Left ventricle myocardium superior (tissue), 1 donor: Measurements from ENCODE around the gene ITIH5. TPM values are rescaled to one million over a fixed set of nuclear protein-coding genes. Genes with fewer than 3 reads are reported as not detected.
"Not testable (repeated sequence)": the region's sequence is repeated elsewhere in the genome, so short reads cannot be mapped to it uniquely, and the experiment has no call there.

Experiments
- ATAC-seq: fragments of 200-7000 bp; cut with Tn5 transposase; one replicate; pipeline ENCODE4 v1.9.1; 2020; ENCODE audit warnings: mild to moderate bottlenecking, moderate library complexity
- DNase-seq: peaks from one replicate; pipeline ENCODE4 v3.0.0-alpha.2; 2020
- intact Hi-C: fragments of 100-400 bp; cut with micrococcal nuclease; formaldehyde crosslinking; loops from one replicate; pipeline ENCODE4 v1.11.0; 2022
- total RNA-seq: library from RNA; stranded (reverse); fragmentation: NEBNext Ultra II Directional; extraction: Animal tissue kit (Norgen Biotek cat#: 25700); gene quantifications from one replicate; pipeline ENCODE4 v1.2.1, GENCODE V29; 2021
- donor health status: DM: no; HTN: yes; CAD: no; lungs with severe emphysema.

ITIH5 gene
- total RNA-seq, 1 donor from 2014 or later = 8.5 TPM

- ATAC-seq, intact Hi-C loops, DNase-seq: not testable (repeated sequence)
These were observed 24.3 kb upstream of the ITIH5 start for GRCh38 chr10:7690885-7691597.

GRCh38 chr10:7689591-7689990, 22.8 kb upstream of the ITIH5 start:
- intact Hi-C loops = no loop called here
- DNase-seq (no peak), ATAC-seq (no peak)

DNA sequence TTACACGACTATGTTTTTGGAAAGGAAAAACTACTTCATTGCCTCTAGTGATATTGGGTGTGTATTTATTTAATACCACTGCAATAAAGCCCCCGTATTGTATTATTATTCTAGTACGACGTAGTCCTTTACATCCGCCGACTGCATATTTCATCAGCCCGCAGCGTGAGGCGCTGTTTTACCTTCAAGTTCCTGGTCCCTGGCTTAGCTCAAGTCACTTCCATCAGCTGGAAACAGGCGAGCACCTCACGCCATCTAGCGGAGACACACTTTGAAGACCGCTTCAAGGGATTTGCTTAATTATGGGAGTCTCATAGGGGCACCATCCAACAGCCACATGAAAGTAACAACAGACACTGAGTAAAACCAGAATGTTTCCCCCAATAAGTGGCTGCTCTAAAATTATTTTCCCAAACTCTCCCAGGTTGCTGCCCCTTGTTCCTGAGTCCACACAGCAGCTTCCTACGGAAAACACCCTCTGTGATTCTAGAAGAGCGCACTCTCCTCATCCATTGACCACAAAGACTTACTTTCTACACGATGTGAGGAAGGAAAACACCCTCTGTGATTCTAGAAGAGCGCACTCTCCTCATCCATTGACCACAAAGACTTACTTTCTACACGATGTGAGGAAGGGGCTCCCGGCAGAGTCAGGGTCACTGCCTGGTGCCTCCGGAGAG, 20.6 kb upstream of the ITIH5 start:
- ATAC-seq (peak; percentile 94), DNase-seq (peak; percentile 79)
- intact Hi-C loops = loop anchor here (1.0 kb wide), 1 partner anchor 162 kb away; no protein-coding TSS in a partner anchor

- DNase-seq = no peak
- ATAC-seq = no peak
- intact Hi-C loops = loop anchor here (1.0 kb wide), 1 partner anchor 161 kb away; no protein-coding TSS in a partner anchor
These were observed 19.8 kb upstream of the ITIH5 start for GRCh38 chr10:7686351-7687171.

- DNase-seq, ATAC-seq, intact Hi-C loops: not testable (repeated sequence)
These were observed 13.3 kb upstream of the ITIH5 start for GRCh38 chr10:7680078-7680477.

- intact Hi-C loops = no loop called here
- no peak for ATAC-seq
- DNase-seq = no peak
These were observed 12.5 kb upstream of the ITIH5 start for GRCh38 chr10:7679256-7679655.

DNA sequence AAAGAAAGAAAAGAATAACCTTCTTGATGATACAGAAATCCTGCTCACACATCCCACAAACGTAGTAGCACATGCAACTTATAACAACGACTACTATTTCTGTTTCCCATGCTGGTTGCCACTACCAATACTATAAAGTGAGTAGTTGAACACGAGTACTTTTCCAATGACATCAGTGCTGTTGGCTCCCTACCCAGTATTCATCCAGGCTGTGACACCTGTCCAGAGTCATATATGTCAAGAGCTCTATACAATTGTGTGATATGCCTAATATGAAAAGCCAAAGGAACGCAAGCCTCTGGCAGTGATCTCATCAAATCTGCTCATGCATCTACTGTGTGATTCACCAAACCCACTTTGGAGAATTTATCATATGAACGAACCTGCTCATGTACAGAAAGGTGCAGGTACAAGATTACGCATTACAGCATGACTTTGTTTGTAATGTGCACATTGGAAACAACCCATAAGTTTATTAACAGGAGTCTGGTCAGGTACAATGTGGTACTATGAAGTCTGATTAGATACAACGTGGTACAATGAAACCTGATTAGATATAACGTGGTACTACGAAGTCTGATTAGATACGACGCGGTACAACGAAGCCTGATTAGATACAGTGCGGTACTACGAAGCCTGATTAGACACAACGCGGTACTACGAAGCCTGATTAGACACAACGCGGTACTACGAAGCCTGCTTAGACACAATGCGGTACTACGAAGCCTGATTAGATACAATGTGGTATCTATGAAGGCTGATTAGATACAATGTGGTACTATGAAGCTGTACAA, 5.8 kb upstream of the ITIH5 start:
- intact Hi-C loops = no loop called here
- ATAC-seq (no peak), DNase-seq (no peak)

GRCh38 chr10:7670157-7670556, 3.4 kb upstream of the ITIH5 start:
- intact Hi-C loops = no loop called here
- no peak for ATAC-seq
- no peak for DNase-seq

DNA sequence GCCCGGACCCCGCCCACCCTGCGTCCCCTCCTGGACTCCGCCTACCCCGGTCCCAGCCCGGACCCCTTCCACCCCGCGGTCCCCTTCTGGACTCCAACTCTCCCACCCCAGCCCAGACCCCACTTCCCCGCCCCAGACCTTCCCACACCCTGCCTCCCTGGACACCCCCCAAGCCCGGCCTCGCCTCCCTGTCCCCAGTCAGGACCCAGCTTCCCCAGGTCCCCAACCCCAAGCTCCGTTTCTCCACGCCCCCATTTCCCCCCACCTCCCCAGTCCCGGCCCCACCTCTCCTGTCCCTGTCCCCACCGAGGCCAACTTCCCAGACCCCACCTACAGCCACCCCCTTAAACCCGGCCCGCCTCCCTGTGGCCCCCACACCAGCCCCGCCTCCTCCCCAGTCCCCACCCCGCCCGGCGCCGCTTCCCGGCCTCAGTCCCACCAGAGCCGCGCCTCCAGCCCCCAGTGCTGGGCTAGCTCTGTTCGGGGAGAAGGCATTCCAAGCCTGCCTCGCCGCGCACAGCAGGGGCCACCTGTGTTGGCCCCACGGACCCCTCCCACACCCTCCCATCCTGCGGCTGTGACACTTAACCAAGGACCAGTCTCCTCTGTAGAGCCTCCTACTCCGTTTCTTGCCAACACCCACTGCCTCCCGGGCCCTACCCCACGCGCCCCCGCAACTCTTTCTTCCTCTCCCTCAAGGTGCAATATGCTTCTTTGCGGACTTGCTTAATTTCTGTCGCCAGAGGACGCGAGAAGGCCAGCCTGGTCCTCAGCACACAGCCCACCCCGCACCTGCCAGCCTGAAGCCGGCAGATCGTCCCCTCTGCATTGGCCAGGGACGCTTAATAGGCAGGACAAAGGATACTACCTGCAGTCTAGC, 736 bp upstream of the ITIH5 start:
- ATAC-seq (peak; percentile 78), DNase-seq (peak; percentile 38)
- intact Hi-C loops = no loop called here

- DNase-seq = no peak
- ATAC-seq = peak; percentile 32
- intact Hi-C loops = no loop called here
These were observed 999 bp downstream of the ITIH5 start for GRCh38 chr10:7665767-7666166.

DNA sequence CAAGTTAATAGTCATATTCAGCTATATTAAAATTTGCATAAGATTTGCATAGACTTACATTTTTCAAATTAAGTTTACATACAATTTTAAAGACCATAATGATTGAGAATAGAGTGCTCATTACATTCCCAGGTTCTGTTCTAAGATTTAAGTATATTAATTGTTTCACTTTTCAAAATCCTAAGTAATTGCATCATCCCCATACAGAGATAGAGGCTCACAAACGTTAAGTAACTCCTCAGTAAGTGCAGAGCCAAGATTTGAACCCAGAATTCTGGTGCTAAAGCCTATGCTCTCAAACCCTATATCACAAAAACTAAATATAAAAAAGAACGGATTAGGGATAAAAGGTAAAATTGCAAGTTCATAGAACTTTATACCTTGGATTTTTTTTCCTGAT, 2.1 kb downstream of the ITIH5 start:
- intact Hi-C loops = no loop called here
- no peak for DNase-seq
- no peak for ATAC-seq

GRCh38 chr10:7662522-7662921, 4.2 kb downstream of the ITIH5 start:
- ATAC-seq (peak; percentile 13), DNase-seq (no peak)
- intact Hi-C loops = no loop called here

DNA sequence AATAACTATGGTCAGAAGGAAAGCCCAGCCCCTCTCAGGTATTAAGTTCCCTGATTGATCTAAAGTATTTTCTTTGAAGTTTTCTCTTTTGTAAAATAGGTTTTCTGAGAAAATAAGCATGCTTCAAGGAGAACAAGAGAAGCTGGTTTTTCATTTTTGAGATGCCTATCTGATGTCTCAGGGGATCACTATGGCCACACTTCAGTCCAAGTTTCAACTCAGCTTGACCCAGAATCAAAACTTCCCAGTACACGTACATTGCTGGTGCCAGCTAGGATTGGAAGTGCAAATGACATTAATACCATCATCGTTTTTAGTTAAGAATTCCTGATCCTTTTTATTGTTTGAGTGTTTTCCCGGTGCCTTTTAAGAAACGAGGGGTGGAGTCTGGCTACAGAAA, 7.2 kb downstream of the ITIH5 start:
- ATAC-seq = no peak
- DNase-seq = no peak
- intact Hi-C loops = no loop called here

- intact Hi-C loops = no loop called here
- ATAC-seq (no peak), DNase-seq (no peak)
These were observed 9.2 kb downstream of the ITIH5 start for GRCh38 chr10:7657552-7657951.

DNA sequence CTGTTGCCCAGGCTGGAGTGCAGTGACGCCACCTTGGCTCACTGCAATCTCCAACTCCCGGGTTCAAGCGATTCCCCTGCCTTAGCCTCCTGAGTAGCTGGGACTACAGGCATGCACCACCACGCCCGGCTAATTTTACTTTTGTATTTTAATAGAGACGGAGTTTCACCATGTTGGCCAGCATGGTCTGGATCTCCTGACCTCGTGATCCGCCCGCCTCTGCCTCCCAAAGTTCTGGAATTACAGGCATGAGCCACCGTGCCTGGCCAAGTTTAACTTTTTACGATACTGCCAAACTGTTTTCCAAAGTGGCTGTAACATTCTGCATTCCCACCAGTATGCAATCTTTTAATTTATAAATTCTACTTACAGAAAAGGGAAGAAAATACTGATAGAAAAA, 9.7 kb downstream of the ITIH5 start:
- ATAC-seq, DNase-seq, intact Hi-C loops: not testable (repeated sequence)

GRCh38 chr10:7651853-7652470, 14.8 kb downstream of the ITIH5 start:
- intact Hi-C loops = no loop called here
- ATAC-seq (no peak), DNase-seq (no peak)

DNA sequence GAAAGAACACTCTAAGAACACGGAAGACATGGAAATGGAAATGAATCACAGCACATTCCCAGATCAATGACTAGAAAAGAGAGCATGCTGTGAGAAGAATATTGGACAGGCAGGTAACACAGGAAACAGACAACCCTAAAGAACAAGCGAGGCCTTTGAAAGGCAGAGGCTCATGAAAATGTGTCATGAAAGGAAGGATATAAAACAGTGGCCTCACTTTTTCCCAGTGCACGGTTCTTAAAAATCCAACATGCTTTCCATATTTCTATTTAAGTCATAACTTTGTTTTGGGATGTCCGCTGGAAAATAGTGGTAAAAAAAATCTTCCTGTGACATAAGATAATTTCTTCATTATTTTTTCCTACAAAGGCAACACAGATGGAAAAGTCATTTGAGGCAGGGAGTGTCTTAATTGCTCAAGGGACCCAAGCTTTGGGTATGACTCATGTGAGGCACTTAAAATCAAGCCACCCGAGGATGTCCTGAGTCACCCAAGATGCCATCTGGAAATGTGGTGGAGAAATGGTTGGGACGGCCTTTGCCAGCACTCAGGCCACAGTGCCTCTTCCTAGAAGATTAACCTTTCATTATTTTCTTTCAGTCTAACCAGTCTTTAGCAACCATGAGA, 17.0 kb downstream of the ITIH5 start:
- no peak for DNase-seq
- intact Hi-C loops = no loop called here
- ATAC-seq = peak; percentile 84
